HepG2 (cell line): ENCODE results near the gene SLC2A10. TPM values are rescaled to one million over a fixed set of nuclear protein-coding genes. Genes with fewer than 3 reads are reported as not detected.

Source experiments
- CEBPG ChIP-seq: IDR thresholded peaks from 2 replicates; pipeline ENCODE4 v1.6.1; 2016
- HOMEZ ChIP-seq: IDR thresholded peaks from 2 replicates; pipeline ENCODE4 v1.6.1; 2016; ENCODE audit warnings: low read depth
- KLF11 ChIP-seq: IDR thresholded peaks from 2 replicates; pipeline ENCODE4 v1.6.1; 2016; ENCODE audit warnings: missing compliant biosample characterization
- PRDM15 ChIP-seq: sonication (generic); formaldehyde crosslinking; IDR thresholded peaks from 2 replicates; pipeline ENCODE4 v1.4.0; 2020; ENCODE audit warnings: missing genetic modification reagents
- RARG ChIP-seq: sonication (generic); formaldehyde crosslinking; IDR thresholded peaks from 2 replicates; pipeline ENCODE4 v1.4.0; 2020; ENCODE audit warnings: low read depth, mild to moderate bottlenecking, missing genetic modification reagents
- TCF12 ChIP-seq, 2 experiments: fragments of 450-650 bp in 1 of 2; sonication (generic) in 1 of 2; formaldehyde crosslinking in 1 of 2; IDR thresholded peaks; 2 replicates each; pipeline versions ENCODE4 v1.6.1 to v1.8.0; 2017 to 2022; ENCODE audit warnings: antibody characterized with exemption in 1 of 2, mild to moderate bottlenecking in 1 of 2, missing genetic modification reagents in 1 of 2, moderate library complexity in 1 of 2
- ZBTB21 ChIP-seq: sonication (generic); formaldehyde crosslinking; IDR thresholded peaks from 2 replicates; pipeline ENCODE4 v1.4.0; 2020; ENCODE audit warnings: missing genetic modification reagents
- ZNF30 ChIP-seq: sonication (generic); formaldehyde crosslinking; IDR thresholded peaks from 2 replicates; pipeline ENCODE4 v1.5.0; 2020; ENCODE audit warnings: mild to moderate bottlenecking, missing genetic modification reagents
- ZNF337 ChIP-seq: sonication (generic); formaldehyde crosslinking; IDR thresholded peaks from 2 replicates; pipeline ENCODE4 v1.5.1; 2020; ENCODE audit warnings: missing genetic modification reagents, low read depth, mild to moderate bottlenecking, borderline replicate concordance
- ZNF510 ChIP-seq: sonication (generic); formaldehyde crosslinking; IDR thresholded peaks from 2 replicates; pipeline ENCODE4 v1.4.0; 2020; ENCODE audit warnings: low read depth, mild to moderate bottlenecking, missing genetic modification reagents
- ZNF549 ChIP-seq: sonication (generic); formaldehyde crosslinking; IDR thresholded peaks from 2 replicates; pipeline ENCODE4 v1.5.0; 2020; ENCODE audit warnings: missing genetic modification reagents
- ZNF777 ChIP-seq: sonication (generic); formaldehyde crosslinking; IDR thresholded peaks from 2 replicates; pipeline ENCODE4 v1.4.0; 2020; ENCODE audit warnings: missing genetic modification reagents
- ZNF781 ChIP-seq: sonication (generic); formaldehyde crosslinking; IDR thresholded peaks from 2 replicates; pipeline ENCODE4 v1.5.1; 2020; ENCODE audit warnings: borderline replicate concordance, mild to moderate bottlenecking, missing genetic modification reagents; ENCODE audit errors: not compliant biosample characterization
- polyA plus RNA-seq, 8 experiments: library from polyadenylated mRNA; depleted of rRNA in 3 of 8; stranded (reverse) in 7 of 8; unstranded in 1 of 8; fragments of >200 nt; fragmentation: Illumina TruSeq in 4 of 8; extraction: Trizol in 4 of 8; gene quantifications; 2 replicates each; pipeline versions ENCODE4 v1.2.1 to v1.2.3, GENCODE V29; 2011 to 2016; ENCODE audit warnings: low read depth in 4 of 8, missing spikeins in 1 of 8, mixed read lengths in 1 of 8; ENCODE audit not compliant: insufficient read depth in 1 of 8
- total RNA-seq, 5 experiments: library from RNA; depleted of rRNA; stranded (reverse); fragments of >200 nt; fragmentation: Illumina TruSeq; extraction: Trizol; gene quantifications; 2 replicates each; pipeline ENCODE4 v1.2.3, GENCODE V29; 2016; ENCODE audit warnings: low read depth in 1 of 5
- TF ChIP-seq, protein P1 (sequence below): sonication (generic); formaldehyde crosslinking; IDR thresholded peaks from 2 replicates; pipeline ENCODE4 v1.8.1; 2023; ENCODE audit warnings: mild to moderate bottlenecking, inconsistent platforms, moderate library complexity, missing genetic modification reagents, borderline replicate concordance
- TF ChIP-seq, protein P2 (sequence below): sonication (generic); formaldehyde crosslinking; IDR thresholded peaks from 2 replicates; pipeline ENCODE4 v1.8.0; 2022; ENCODE audit warnings: mild to moderate bottlenecking, missing genetic modification reagents
- TF ChIP-seq, protein P3 (sequence below): sonication (generic); formaldehyde crosslinking; IDR thresholded peaks from 2 replicates; pipeline ENCODE4 v1.5.1; 2020; ENCODE audit warnings: mild to moderate bottlenecking, missing genetic modification reagents

The SLC2A10 gene
- total and polyA plus RNA-seq, 2 of the 13 experiments (the other 11 are each of a cell fraction or from before 2014, with no cell fraction given): 16.0 to 18.4 TPM

DNA sequence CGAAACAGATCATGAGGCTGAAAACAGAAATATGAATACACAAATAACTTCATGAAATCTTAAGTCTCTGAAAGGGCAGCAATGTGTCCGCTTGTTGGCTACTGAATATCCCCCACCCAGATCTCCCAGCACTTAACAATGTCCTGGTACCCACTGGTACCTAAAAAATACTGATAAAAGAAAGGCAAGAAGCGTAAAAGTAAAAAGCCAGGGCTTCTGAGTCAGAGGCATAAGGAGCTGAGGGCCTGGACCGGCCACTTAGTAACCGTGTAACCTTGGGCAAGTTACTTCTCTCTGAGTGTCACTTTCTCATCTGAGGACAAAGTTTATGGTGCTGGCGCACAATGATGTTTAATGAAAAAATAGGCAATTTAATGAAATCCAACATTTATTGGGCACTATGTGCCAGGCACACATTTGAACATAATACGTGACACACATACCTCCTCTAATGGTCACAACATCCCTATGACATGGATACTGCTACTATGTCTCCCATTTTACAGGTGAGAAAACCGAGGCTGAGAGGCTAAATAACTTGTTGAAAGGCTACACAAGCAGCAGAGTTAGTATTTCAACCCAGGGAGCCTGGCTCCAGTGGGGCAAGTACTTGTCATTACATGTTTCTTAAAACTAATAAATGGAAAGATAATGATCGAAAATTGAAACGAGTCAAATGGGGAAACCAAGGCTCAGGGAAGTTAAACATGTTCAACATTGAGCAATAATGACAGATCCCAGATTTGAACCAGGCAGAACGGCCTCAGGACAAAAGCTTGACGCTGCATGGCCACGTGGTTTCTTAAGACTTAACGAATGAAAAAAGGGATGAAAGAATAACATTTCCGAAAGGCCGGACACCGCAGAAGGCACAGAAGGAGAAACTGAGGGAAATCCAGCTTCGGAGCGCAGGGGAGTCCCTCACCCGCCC, 21.0 kb upstream of the SLC2A10 start (continued):
- TF ChIP-seq, protein P1, sequence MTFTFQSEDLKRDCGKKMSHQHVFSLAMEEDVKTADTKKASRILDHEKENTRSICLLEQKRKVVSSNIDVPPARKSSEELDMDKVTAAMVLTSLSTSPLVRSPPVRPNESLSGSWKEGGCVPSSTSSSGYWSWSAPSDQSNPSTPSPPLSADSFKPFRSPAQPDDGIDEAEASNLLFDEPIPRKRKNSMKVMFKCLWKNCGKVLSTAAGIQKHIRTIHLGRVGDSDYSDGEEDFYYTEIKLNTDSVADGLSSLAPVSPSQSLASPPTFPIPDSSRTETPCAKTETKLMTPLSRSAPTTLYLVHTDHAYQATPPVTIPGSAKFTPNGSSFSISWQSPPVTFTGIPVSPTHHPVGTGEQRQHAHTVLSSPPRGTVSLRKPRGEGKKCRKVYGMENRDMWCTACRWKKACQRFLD (CRISPR knock-in tag): no peak
- TF ChIP-seq TCF12 (IDR thresholded peaks at IDR 0.05) (no peak), TCF12 (CRISPR knock-in tag; IDR thresholded peaks at IDR 0.05) (no peak; the same call in 1 of the 2 replicates), ZNF549 (no peak), ZNF510 (CRISPR knock-in tag) (peak; percentile 72; the same call in 1 of the 2 replicates), ZBTB21 (CRISPR knock-in tag) (0 out of 2 replicates have a peak, but pooled peaks have one; percentile 32), CEBPG (CRISPR knock-in tag) (peak; percentile 54; the same call in 1 of the 2 replicates), PRDM15 (CRISPR knock-in tag) (no peak), ZNF777 (no peak; the same call in 1 of the 2 replicates), KLF11 (CRISPR knock-in tag) (0 out of 2 replicates have a peak, but pooled peaks have one; percentile 22), RARG (CRISPR knock-in tag) (peak; percentile 92; the same call in 1 of the 2 replicates), ZNF781 (CRISPR knock-in tag) (peak; percentile 21), ZNF30 (no peak), ZNF337 (CRISPR knock-in tag) (peak; percentile 27), HOMEZ (CRISPR knock-in tag) (peak; percentile 8; the same call in 1 of the 2 replicates)
- TF ChIP-seq, protein P2, sequence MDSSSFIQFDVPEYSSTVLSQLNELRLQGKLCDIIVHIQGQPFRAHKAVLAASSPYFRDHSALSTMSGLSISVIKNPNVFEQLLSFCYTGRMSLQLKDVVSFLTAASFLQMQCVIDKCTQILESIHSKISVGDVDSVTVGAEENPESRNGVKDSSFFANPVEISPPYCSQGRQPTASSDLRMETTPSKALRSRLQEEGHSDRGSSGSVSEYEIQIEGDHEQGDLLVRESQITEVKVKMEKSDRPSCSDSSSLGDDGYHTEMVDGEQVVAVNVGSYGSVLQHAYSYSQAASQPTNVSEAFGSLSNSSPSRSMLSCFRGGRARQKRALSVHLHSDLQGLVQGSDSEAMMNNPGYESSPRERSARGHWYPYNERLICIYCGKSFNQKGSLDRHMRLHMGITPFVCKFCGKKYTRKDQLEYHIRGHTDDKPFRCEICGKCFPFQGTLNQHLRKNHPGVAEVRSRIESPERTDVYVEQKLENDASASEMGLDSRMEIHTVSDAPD (CRISPR knock-in tag): no peak
- TF ChIP-seq, protein P3, sequence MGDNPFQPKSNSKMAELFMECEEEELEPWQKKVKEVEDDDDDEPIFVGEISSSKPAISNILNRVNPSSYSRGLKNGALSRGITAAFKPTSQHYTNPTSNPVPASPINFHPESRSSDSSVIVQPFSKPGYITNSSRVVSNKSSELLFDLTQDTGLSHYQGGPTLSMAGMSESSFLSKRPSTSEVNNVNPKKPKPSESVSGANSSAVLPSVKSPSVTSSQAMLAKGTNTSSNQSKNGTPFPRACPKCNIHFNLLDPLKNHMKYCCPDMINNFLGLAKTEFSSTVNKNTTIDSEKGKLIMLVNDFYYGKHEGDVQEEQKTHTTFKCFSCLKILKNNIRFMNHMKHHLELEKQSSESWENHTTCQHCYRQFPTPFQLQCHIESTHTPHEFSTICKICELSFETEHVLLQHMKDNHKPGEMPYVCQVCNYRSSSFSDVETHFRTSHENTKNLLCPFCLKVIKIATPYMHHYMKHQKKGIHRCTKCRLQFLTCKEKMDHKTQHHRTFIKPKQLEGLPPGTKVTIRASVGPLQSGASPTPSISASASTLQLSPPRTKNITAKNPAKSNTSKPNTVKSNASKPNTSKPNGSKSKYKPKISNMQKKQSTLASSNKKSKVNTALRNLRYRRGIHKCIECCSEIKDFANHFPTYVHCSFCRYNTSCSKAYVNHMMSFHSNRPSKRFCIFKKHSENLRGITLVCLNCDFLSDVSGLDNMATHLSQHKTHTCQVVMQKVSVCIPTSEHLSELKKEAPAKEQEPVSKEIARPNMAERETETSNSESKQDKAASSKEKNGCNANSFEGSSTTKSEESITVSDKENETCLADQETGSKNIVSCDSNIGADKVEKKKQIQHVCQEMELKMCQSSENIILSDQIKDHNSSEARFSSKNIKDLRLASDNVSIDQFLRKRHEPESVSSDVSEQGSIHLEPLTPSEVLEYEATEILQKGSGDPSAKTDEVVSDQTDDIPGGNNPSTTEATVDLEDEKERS: peak; percentile 80; the same call in 1 of the 2 replicates
